ENCODE measurements around the gene IFNL4. TPM values are rescaled to one million over a fixed set of nuclear protein-coding genes. Genes with fewer than 3 reads are reported as not detected.
A peak's percentile ranks its signal among the peaks of the same experiment; 100 is the strongest.

Gene IFNL4
- total RNA-seq, 2 donors from 2014 or later, result not detected

DNA sequence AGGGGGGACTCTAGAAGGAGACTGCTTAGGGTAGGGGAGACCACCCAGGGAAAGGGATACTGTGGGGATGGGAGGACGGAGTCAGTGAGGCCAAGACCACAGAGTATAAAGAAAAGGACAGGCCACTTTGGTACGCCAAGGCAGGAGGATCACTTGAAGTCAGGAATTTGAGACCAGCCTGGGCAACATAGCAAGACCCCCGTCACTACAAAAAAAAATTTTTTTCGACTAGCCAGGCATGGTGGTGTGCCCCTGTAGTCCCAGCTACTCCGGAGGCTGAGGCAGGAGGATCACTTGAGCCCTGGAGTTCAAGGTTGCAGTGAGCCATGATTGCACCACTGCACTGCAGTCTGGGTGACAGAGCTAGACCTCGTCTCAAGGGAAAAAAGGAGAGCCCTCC is 10.4 kb downstream of the IFNL4 start:
- H3K9me3 ChIP-seq, result no peaks in the 10 kb centered on the region
- H3K36me3 ChIP-seq (replicated peaks in 1 of 2; ENCODE audit: insufficient read depth in 1 of 2, low read depth in 2 of 2), result no peaks in the 10 kb centered on the region
- ATAC-seq (no peak), DNase-seq (no peak)
- WGBS, 2 donors, result 78 to 85% methylated on average over 6 of the region's 6 CpGs
- peak overlapping the region; percentile 48 to 84 (median 76) for H3K27ac ChIP-seq
- intact Hi-C loops (cut with DNase I), result no loop called here
- H3K4me1 ChIP-seq, result peaks cover 15% of the 10 kb centered on the region
- no peak for TF ChIP-seq CTCF (IDR thresholded peaks at IDR 0.05)
- no peak for TF ChIP-seq POLR2A (IDR thresholded peaks at IDR 0.05)
- H3K27me3 ChIP-seq, result no peaks in the 10 kb centered on the region
- no peak overlapping the region for H3K4me3 ChIP-seq

GRCh38 chr19:39237200-39238184 is 11.2 kb downstream of the IFNL4 start:
- H3K36me3 ChIP-seq (replicated peaks in 1 of 2; ENCODE audit: insufficient read depth in 1 of 2, low read depth in 2 of 2), result no peaks in the 10 kb centered on the region
- peak; percentile 92 to 96 (median 95) for DNase-seq
- H3K27ac ChIP-seq, result peak overlapping the region; percentile 48 to 84 (median 76)
- H3K27me3 ChIP-seq, result no peaks in the 10 kb centered on the region
- H3K4me3 ChIP-seq, result no peak overlapping the region
- TF ChIP-seq CTCF (IDR thresholded peaks at IDR 0.05) (no peak), POLR2A (IDR thresholded peaks at IDR 0.05) (peak; percentile 8 to 62 (median 57))
- ATAC-seq, result peak; percentile 99
- intact Hi-C loops (cut with DNase I), result no loop called here
- 32 to 62% methylated on average over 9 to 22 of the region's 22 CpGs for WGBS, 2 donors
- no peaks in the 10 kb centered on the region for H3K9me3 ChIP-seq
- H3K4me1 ChIP-seq, result peaks cover 15% of the 10 kb centered on the region

- 77 to 82% methylated on average over 7 to 8 of the region's 12 CpGs for WGBS, 2 donors
Measured at GRCh38 chr19:39236527-39236926, 12.1 kb downstream of the IFNL4 start.

GRCh38 chr19:39232708-39233107 is 15.9 kb downstream of the IFNL4 start:
- Histone ChIP-seq H3K36me3 (replicated peaks in 1 of 2; ENCODE audit: insufficient read depth in 1 of 2, low read depth in 2 of 2) (no peaks in the 10 kb centered on the region), H3K9me3 (no peaks in the 10 kb centered on the region), H3K27me3 (no peaks in the 10 kb centered on the region), H3K27ac (no peak overlapping the region), H3K4me3 (no peak overlapping the region), H3K4me1 (peaks cover 6% of the 10 kb centered on the region)
- DNase-seq, result no peak
- WGBS, 2 donors, result 82 to 94% methylated on average over 2 to 5 of the region's 5 CpGs
- ATAC-seq, result no peak
- intact Hi-C loops (cut with DNase I), result no loop called here
- TF ChIP-seq POLR2A (IDR thresholded peaks at IDR 0.05) (no peak), CTCF (IDR thresholded peaks at IDR 0.05) (no peak)

More at GRCh38 chr19:39236527-39236926, 12.1 kb downstream of the IFNL4 start:
- peaks cover 15% of the 10 kb centered on the region for H3K4me1 ChIP-seq
- H3K36me3 ChIP-seq (replicated peaks in 1 of 2; ENCODE audit: insufficient read depth in 1 of 2, low read depth in 2 of 2), result no peaks in the 10 kb centered on the region
- TF ChIP-seq CTCF (IDR thresholded peaks at IDR 0.05) (no peak), POLR2A (IDR thresholded peaks at IDR 0.05) (no peak)
- DNase-seq (no peak), ATAC-seq (no peak)
- no peaks in the 10 kb centered on the region for H3K9me3 ChIP-seq
- H3K27ac ChIP-seq, result no peak overlapping the region
- H3K4me3 ChIP-seq, result no peak overlapping the region
- H3K27me3 ChIP-seq, result no peaks in the 10 kb centered on the region
- intact Hi-C loops (cut with DNase I), result no loop called here
